Activated naive CD8-positive, alpha-beta T cell treated with anti-CD3 and anti-CD28 coated beads, Interleukin-2, amount 10 ng/mL, durations not matched to agents 7 days and 5 days (primary cell): ENCODE data around the gene CIITA. TPM values are rescaled to one million over a fixed set of nuclear protein-coding genes. Genes with fewer than 3 reads are reported as not detected.
A peak's percentile ranks its signal among the peaks of the same experiment; 100 is the strongest.
"Not testable (repeated sequence)": the region's sequence is repeated elsewhere in the genome, so short reads cannot be mapped to it uniquely, and the experiment has no call there.

ENCODE experiments used
- ATAC-seq: fragments of 150-1000 bp; cut with Tn5 transposase; one replicate; pipeline ENCODE4 v1.10.0; 2021; ENCODE audit warnings: low read depth, moderate library complexity
- POLR2A ChIA-PET: fragments of 350-600 bp; sonication (Branson Sonifier 250); formaldehyde crosslinking; loops from one replicate; lab custom pipeline; 2021; ENCODE audit warnings: antibody characterized with exemption; lab: Charles Lee
- DNase-seq: peaks from one replicate; pipeline ENCODE4 v3.0.0; 2021
- H3K27ac Mint-ChIP-seq: one replicate; pipeline ENCODE4 v1.8.0; 2022; ENCODE audit warnings: mild to moderate bottlenecking, mixed read lengths
- H3K27me3 Mint-ChIP-seq: one replicate; pipeline ENCODE4 v1.8.0; 2022; ENCODE audit warnings: mild to moderate bottlenecking, moderate library complexity, mixed read lengths
- H3K36me3 Mint-ChIP-seq: one replicate; pipeline ENCODE4 v1.8.0; 2021; ENCODE audit warnings: mild to moderate bottlenecking, mixed read lengths
- H3K4me1 Mint-ChIP-seq: one replicate; pipeline ENCODE4 v1.8.0; 2021; ENCODE audit warnings: mixed read lengths
- H3K4me3 Mint-ChIP-seq: one replicate; pipeline ENCODE4 v1.8.0; 2022; ENCODE audit warnings: mild to moderate bottlenecking, moderate library complexity, mixed read lengths
- H3K9me3 Mint-ChIP-seq: one replicate; pipeline ENCODE4 v1.8.0; 2021; ENCODE audit warnings: mixed read lengths
- total RNA-seq, 2 experiments: library from RNA; stranded (reverse); gene quantifications; one replicate each; pipeline ENCODE4 v1.2.3, GENCODE V29; 2021

The CIITA gene
- total RNA-seq, 2 experiments from 2014 or later = 12.6 to 13.1 TPM

DNA sequence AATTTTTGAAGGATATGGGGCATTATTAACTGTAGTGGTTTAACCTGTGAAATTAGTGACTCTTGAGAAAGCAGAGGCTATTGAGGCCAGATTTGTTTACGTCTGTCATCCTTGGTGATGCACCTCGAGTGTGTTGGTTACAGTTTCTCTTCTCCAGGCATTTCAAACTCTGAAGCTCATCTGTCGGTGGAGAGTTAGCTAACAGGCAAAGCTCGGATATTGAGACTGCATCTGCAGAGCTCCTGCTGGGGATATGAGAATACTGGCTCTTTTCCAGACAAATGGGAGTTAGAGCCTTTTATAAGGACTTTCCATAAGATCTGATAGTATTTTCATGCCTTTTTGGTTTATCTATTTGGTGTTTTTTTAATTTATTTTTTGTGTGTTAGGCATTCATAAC, 74.0 kb downstream of the CIITA start:
- Mint-ChIP-seq H3K36me3 (no peaks in the 10 kb centered on the region), H3K4me3 (no peak overlapping the region)
- POLR2A ChIA-PET = no interaction called here

DNA sequence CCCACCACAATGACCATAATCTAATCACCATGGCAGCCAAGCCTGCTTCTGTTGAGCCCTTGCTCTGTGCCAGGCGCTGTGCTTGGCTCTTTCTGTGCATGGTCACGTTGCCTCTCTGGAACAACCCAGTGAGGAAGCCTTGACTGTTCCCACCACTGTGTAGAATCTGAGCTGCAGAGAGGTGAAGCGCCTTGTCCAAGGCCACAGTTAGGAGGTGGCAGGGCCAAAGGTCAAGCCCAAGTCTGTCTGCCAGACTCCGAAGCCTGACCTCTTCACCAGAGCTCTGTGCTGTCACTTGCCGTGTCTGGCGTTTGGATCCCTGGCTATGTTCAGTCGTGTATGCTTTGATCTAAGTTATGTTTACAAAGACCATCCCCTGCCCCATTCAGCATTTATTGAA, 77.9 kb downstream of the CIITA start:
- Mint-ChIP-seq H3K27ac (peak overlapping the region; percentile 49), H3K36me3 (peaks cover 4% of the 10 kb centered on the region), H3K4me1 (peaks cover 39% of the 10 kb centered on the region), H3K9me3 (no peaks in the 10 kb centered on the region), H3K4me3 (peak overlapping the region; percentile 44), H3K27me3 (no peaks in the 10 kb centered on the region)
- no peak for ATAC-seq
- no peak for DNase-seq
- POLR2A ChIA-PET = interaction anchor here (1.7 kb wide), 1 partner anchor 301 kb away, joined by 7 read pairs; the partner anchor contains the start of gene SOCS1

More for the DNA sequence above, 74.0 kb downstream of the CIITA start:
- no peaks in the 10 kb centered on the region for H3K9me3 Mint-ChIP-seq
- H3K4me1 Mint-ChIP-seq = peaks cover 41% of the 10 kb centered on the region
- DNase-seq (no peak), ATAC-seq (no peak)
- H3K27me3 Mint-ChIP-seq = no peaks in the 10 kb centered on the region
- H3K27ac Mint-ChIP-seq = no peak overlapping the region

DNA sequence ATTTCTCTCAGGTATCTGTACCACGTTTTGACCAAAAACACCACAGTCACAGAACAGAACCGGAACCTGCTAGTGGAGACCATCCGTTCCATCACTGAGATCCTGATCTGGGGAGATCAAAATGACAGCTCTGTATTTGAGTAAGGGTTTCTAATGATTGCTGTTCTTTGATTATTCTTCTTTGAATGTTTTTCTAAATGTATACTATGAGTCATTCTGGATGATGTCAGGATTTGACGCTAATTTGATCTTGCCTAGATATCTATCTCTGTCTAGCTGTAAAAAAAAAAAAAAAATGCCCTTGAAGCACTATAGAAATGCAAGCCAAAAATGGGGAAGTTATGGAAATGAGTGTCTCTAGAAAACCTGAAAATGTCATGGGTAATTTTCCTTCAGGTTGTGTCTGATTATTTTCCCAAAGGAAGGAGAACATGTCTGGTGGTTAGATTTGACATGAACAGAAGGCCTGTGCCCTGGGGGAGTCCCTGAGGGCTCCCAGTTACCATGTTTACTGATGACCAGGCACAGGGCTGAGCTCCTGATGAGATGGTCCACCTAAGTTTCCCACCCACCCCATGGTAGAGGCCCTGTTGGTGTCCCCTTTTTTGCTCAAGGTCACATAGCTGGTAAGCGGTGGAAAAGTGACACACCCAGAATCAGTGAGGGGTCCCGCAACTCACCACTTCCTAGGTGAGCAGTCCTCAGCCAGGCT, 80.9 kb downstream of the CIITA start:
- POLR2A ChIA-PET = interaction anchor here (0.5 to 0.9 kb wide), 2 partner anchors 296 to 398 kb away, joined by 3 read pairs; no protein-coding TSS in a partner anchor
- ATAC-seq = peak; percentile 29
- H3K4me1 Mint-ChIP-seq = peaks cover 45% of the 10 kb centered on the region
- no peaks in the 10 kb centered on the region for H3K27me3 Mint-ChIP-seq
- no peaks in the 10 kb centered on the region for H3K9me3 Mint-ChIP-seq
- peak overlapping the region; percentile 37 for H3K27ac Mint-ChIP-seq
- no peak overlapping the region for H3K4me3 Mint-ChIP-seq
- peaks cover 18% of the 10 kb centered on the region for H3K36me3 Mint-ChIP-seq
- peak; percentile 13 for DNase-seq

DNA sequence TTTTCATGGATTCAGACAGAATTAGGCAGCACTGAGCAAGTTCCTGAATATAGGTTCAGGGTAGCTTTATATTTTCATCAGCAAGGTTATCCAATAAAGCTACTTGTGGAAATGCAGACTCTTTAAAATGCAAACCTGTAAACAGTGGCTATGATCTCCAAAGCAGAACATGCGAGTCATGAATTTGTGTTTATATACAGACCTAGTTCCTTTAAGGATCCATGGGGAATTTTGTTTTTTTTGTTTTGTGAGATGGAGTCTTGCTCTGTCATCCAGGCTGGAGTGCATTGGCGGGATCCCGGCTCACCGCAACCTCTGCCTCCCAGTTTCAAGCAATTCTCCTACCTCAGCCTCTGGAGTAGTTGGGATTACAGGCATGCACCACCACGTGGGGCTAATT, 82.2 kb downstream of the CIITA start:
- no peaks in the 10 kb centered on the region for H3K27me3 Mint-ChIP-seq
- H3K27ac Mint-ChIP-seq = no peak overlapping the region
- ATAC-seq (no peak), DNase-seq (no peak)
- POLR2A ChIA-PET = no interaction called here
- no peak overlapping the region for H3K4me3 Mint-ChIP-seq
- peaks cover 24% of the 10 kb centered on the region for H3K36me3 Mint-ChIP-seq
- H3K4me1 Mint-ChIP-seq = peaks cover 48% of the 10 kb centered on the region
- H3K9me3 Mint-ChIP-seq = no peaks in the 10 kb centered on the region

DNA sequence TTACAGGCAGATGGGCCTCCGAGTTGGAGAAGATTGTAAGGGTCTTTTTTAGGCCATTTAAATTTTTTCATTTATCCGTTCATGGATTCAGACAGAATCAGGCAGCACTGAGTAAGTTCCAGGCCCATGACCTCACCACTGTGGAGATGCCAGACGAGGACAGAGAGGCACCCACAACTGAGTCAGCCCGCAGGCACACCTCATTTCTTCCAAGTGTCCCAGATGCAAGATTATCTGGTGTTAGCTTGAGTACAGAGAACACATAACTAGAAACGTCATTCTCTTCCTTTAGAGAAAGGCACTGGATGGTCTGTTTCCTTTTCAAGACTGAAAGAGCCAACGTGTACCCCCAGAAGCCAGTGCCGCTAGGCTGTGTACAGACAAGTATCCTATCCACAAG, 84.2 kb downstream of the CIITA start:
- H3K27me3 Mint-ChIP-seq = no peaks in the 10 kb centered on the region
- no peak overlapping the region for H3K4me3 Mint-ChIP-seq
- H3K27ac Mint-ChIP-seq = no peak overlapping the region
- no peaks in the 10 kb centered on the region for H3K9me3 Mint-ChIP-seq
- H3K4me1 Mint-ChIP-seq = peaks cover 52% of the 10 kb centered on the region
- no peak for DNase-seq
- ATAC-seq = no peak
- peaks cover 37% of the 10 kb centered on the region for H3K36me3 Mint-ChIP-seq
- POLR2A ChIA-PET = interaction anchor here (0.6 to 1.1 kb wide), 2 partner anchors 293 to 295 kb away, joined by 3 to 5 read pairs; partner anchors contain the start of gene SOCS1

DNA sequence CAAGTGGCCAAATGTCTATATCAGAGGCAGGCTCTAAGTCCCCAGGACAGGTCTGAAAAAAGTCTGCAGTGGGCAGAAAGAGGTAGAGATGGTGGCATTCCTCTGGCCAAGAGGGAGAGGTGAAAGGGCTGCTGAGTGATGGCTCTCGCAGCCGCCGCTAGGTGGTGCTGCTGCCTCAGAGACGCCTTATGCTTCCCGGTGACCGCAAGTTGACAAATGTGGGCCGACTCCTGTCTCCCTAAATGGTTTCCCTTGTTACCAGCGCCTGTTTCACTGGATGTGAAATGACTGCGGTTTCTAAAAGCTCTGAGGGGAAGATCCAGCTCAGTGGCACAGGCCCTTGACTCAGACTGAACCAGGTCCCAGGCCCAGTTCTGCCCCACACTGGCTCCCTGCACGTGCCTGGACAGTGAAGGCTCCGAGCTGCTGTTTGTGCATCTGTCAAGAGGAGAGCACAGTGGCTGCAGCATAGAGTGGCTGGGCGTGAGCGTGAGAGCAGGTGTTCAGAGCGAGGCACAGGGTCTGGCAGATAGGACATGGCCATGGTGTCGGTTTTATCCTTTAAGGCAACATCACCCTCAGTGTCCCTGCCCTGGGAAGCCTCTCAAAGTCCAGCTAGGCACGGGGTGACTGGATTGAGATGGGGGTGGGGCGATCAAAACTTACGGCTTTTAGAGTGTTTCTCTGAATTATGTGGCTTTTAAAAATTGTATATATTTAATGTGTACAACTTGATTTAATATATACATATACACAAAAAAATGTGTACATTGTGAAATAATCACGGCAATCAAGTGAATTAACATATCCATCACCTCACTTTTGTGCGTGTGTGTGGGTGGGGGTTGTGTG, 87.3 kb downstream of the CIITA start:
- POLR2A ChIA-PET = interaction anchor here (0.7 to 3.7 kb wide), 4 partner anchors 288 to 432 kb away, joined by 3 to 32 read pairs (median 8); partner anchors contain the start of gene SOCS1
- Mint-ChIP-seq H3K27me3 (no peaks in the 10 kb centered on the region), H3K4me3 (peak overlapping the region; percentile 41), H3K9me3 (no peaks in the 10 kb centered on the region), H3K4me1 (peaks cover 46% of the 10 kb centered on the region), H3K36me3 (peaks cover 42% of the 10 kb centered on the region), H3K27ac (peak overlapping the region; percentile 63)
- ATAC-seq (peak; percentile 66), DNase-seq (peak; percentile 88)

DNA sequence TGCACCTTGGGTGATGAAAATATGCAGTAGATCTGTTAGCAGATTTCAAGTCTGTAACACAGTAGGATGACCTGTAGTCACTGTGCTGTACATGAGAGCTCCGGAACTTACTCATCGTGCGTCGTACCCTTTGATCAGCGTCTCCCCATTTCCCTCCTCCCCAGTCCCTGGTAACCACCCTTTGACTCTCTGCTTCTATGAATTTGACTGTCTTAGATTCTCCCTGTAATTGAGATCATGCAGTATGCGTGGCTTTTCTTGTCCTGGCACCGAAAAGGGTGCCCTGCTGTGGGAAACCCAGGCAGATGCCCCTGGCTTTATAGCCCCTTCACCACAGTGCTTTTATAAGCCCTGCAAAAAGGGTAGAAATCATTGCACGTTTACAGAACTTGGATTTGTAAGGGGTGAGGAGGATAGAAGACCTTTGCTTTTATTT, 87.9 kb downstream of the CIITA start:
- H3K36me3 Mint-ChIP-seq = peaks cover 42% of the 10 kb centered on the region
- POLR2A ChIA-PET = interaction anchor here (0.5 to 3.7 kb wide), 3 partner anchors 80 to 291 kb away, joined by 3 to 32 read pairs (median 10); partner anchors contain the start of gene SOCS1
- H3K9me3 Mint-ChIP-seq = no peaks in the 10 kb centered on the region
- ATAC-seq (peak; percentile 53), DNase-seq (no peak)
- peaks cover 49% of the 10 kb centered on the region for H3K4me1 Mint-ChIP-seq
- H3K27ac Mint-ChIP-seq = no peak overlapping the region
- no peak overlapping the region for H3K4me3 Mint-ChIP-seq
- H3K27me3 Mint-ChIP-seq = no peaks in the 10 kb centered on the region

DNA sequence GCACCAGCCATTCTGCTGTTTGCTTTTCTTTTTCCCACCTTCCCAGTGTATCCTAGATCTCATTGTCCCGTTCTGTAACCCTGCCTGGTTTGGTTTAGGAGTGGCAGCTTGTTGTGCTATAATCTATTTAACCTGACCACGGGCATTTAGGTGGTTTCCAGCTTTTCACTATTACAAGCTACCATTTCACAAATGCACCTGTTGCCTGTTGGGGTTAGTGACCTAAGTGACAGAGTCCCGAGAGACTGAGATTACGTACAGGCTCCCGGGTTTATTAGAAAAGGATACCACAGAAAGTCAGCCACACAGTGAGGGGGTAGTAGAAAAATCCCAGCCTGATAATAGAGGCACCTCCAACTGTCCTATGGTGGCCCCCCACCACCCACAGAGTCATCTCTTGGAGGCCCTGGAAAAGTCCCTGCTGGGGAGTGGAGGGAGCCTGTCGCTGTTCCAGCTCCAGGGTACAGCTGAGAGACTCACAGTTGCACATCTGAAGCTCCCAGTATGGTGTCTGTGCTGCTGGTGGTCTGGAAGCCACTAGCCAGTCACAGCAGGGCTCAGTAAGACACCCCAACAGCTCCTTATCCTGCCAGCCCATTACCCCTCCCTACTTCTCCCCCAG, 88.5 kb downstream of the CIITA start:
- peaks cover 41% of the 10 kb centered on the region for H3K36me3 Mint-ChIP-seq
- peak overlapping the region; percentile 66 for H3K27ac Mint-ChIP-seq
- ATAC-seq = no peak

DNA sequence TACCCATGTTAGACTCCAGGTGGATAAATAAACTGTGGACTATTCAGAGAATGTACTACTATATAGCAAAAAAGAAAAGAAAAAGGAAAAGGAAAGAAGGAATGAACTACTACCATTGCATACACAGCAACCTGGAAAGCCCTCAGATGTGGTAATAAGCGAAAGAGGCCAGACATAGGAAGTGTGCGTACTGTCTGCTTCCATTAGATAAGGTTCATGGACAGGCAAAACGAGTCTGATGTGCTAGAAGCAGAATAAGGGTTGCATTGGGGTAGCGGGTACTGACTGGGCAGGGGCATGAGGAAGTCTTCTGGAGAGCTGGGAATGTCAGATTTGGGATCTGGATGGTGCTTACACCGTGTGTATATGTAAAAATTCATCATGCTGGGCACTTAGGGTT, 89.1 kb downstream of the CIITA start:
- POLR2A ChIA-PET = interaction anchor here (0.6 to 4.0 kb wide), 4 partner anchors 218 to 290 kb away, joined by 3 to 32 read pairs (median 12); partner anchors contain the start of gene SOCS1
- peaks cover 56% of the 10 kb centered on the region for H3K4me1 Mint-ChIP-seq
- no peak overlapping the region for H3K4me3 Mint-ChIP-seq
- H3K27ac Mint-ChIP-seq = peak overlapping the region; percentile 66
- DNase-seq = no peak
- no peaks in the 10 kb centered on the region for H3K27me3 Mint-ChIP-seq
- H3K9me3 Mint-ChIP-seq = no peaks in the 10 kb centered on the region
- no peak for ATAC-seq
- H3K36me3 Mint-ChIP-seq = peaks cover 42% of the 10 kb centered on the region

More for the DNA sequence above, 88.5 kb downstream of the CIITA start:
- H3K4me3 Mint-ChIP-seq = no peak overlapping the region
- DNase-seq = no peak
- no peaks in the 10 kb centered on the region for H3K27me3 Mint-ChIP-seq
- H3K4me1 Mint-ChIP-seq = peaks cover 52% of the 10 kb centered on the region
- H3K9me3 Mint-ChIP-seq = no peaks in the 10 kb centered on the region
- POLR2A ChIA-PET = interaction anchor here (0.5 to 3.7 kb wide), 4 partner anchors 79 to 290 kb away, joined by 3 to 32 read pairs (median 4); partner anchors contain the start of gene SOCS1

DNA sequence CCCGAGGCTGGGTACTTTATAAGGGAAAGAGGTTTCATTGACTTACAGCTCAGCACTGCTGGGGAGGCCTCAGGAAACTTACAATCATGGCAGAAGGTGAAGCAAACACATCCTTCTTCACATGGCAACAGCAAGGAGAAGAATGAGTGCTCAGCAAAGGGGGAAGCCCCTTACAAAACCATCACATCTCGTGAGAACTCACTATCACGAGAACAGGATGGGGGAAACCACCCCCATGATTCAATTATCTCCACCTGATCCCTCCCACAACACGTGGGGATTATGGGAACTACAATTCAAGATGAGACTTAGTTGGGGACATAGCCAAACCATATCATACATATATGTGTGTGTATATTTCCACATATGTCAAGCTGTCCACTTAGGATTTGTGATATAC, 89.6 kb downstream of the CIITA start:
- H3K27ac Mint-ChIP-seq, H3K27me3 Mint-ChIP-seq, ATAC-seq, H3K9me3 Mint-ChIP-seq, H3K4me3 Mint-ChIP-seq, DNase-seq: not testable (repeated sequence)
- peaks cover 60% of the 10 kb centered on the region for H3K4me1 Mint-ChIP-seq
- H3K36me3 Mint-ChIP-seq = peaks cover 42% of the 10 kb centered on the region
- POLR2A ChIA-PET = interaction anchor here (4.0 kb wide), 1 partner anchor 289 kb away, joined by 21 read pairs; the partner anchor contains the start of gene SOCS1

DNA sequence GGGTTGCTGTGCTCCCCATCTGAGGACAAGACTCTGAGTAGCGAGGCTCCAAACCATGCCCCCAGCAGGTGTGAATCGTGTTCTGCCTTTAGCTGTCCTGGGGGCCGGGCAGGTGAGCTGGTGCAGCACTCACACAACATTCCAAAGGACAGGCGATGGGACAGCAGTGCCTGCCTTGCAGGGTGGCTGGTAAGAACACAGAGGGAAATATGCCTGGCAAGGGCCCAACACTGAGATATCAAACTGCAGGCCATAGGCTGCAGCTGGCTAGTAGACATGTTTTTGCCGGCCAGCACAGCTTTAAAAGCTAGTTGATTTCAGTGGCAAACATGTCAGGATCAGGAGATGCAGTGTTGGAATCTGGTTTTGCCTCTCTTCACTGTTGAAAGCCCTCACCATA, 91.0 kb downstream of the CIITA start:
- Mint-ChIP-seq H3K27ac (no peak overlapping the region), H3K36me3 (peaks cover 33% of the 10 kb centered on the region), H3K4me3 (no peak overlapping the region), H3K4me1 (peaks cover 67% of the 10 kb centered on the region), H3K27me3 (no peaks in the 10 kb centered on the region), H3K9me3 (no peaks in the 10 kb centered on the region)
- DNase-seq (no peak), ATAC-seq (no peak)
- POLR2A ChIA-PET = interaction anchor here (4.0 kb wide), 1 partner anchor 288 kb away, joined by 21 read pairs; the partner anchor contains the start of gene SOCS1

DNA sequence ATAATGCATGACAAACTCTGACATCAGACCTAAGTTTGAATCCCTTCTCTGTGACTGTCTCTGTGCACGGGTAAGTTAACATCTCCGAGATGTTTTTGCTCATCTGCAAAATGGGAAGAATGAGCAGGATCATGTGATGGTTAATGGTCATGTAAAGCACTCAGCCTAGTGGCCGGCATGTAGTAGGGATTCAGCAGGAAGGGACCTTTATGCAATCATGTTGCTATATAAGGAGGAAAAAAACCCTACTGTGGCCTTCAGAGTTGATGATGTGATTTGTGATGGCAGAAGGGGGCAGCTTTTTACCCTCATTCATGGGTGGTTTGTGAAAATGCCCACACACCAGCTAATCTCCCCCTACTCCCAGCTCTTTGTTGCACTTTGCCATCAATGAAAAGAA, 91.5 kb downstream of the CIITA start:
- Mint-ChIP-seq H3K4me3 (no peak overlapping the region), H3K36me3 (peaks cover 33% of the 10 kb centered on the region), H3K27ac (peak overlapping the region; percentile 62), H3K4me1 (peaks cover 69% of the 10 kb centered on the region), H3K27me3 (no peaks in the 10 kb centered on the region), H3K9me3 (no peaks in the 10 kb centered on the region)
- no peak for ATAC-seq
- POLR2A ChIA-PET = interaction anchor here (4.0 kb wide), 1 partner anchor 287 kb away, joined by 21 read pairs; the partner anchor contains the start of gene SOCS1
- DNase-seq = no peak
